OCI-M2 (cell line): Measurements from ENCODE around the gene SMIM13.
"Not testable (repeated sequence)": the region's sequence is repeated elsewhere in the genome, so short reads cannot be mapped to it uniquely, and the experiment has no call there.

Experiments used
- DNase-seq: peaks from one replicate; lab custom pipeline; 2025; ENCODE audit not compliant: unreplicated experiment; lab: John Stamatoyannopoulos, UW

Gene SMIM13

DNA sequence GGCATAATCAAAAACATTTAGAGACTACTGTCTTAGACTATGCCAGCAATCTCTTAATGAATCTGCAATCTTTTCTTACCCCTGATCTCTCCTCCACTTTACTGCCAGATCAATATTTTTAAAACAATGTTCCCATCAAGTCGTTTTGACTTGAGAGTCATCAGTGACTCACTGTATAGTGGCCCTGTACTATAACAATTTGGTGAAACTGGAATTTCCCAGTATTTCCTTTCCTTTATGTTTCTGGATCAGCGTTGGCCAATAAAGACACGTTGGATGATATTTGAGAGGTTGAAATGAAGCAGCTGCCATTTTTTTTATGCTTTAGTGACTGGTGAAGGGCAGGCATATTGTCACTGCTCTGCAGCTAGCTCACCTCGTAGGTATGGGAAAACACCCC, 10.1 kb upstream of the SMIM13 start:
- no peak for DNase-seq

DNA sequence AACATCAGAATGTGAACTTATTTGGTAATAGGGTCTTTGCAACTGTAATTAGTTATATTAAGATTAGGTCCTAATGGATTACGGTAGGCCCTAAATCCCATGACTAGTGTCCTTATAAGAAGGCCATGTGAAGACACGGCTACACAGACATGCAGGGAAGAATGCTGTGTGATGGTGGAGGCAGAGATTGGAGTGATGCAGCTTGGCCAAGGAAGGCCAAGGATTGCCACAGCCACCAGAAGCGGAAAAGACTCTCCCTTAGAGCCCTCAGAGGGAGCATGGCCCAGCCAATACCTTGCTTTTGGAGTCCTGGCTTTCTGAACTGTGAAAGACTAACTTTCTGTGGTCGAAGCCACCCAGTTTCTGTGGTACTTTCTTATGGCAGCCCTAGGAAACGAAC, 9.7 kb upstream of the SMIM13 start:
- DNase-seq: no peak

DNA sequence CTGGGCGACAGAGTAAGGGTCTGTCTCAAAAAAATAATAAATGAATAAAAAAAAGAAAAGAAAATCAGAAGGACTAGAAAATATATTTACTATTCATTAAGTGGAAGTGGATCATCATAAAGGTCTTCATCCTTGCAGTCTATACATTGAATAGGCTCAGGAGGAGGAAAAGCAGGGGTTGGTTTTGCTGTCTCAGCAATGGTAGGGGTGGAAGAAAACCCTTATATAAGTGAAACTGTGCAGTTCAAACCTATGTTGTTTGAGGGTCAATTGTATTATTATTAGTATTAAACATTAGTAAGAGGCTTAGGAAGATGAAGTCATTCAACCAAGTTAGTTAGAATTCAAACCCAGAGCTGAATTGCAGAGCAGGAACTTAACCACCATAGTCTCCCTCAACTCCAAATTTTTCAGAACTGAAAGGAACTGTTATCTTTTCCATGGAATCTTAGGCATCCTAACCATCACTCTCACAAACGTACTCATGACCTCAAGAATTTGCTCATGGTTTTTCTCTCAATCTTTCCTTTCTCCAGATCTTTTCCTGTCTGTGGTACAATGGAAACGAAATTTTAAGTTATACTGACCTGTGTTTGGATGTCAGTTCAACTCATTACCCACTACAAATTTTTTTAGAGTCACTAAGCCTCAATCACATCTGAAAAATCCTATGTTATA, 7.7 kb upstream of the SMIM13 start:
- DNase-seq: no peak

DNA sequence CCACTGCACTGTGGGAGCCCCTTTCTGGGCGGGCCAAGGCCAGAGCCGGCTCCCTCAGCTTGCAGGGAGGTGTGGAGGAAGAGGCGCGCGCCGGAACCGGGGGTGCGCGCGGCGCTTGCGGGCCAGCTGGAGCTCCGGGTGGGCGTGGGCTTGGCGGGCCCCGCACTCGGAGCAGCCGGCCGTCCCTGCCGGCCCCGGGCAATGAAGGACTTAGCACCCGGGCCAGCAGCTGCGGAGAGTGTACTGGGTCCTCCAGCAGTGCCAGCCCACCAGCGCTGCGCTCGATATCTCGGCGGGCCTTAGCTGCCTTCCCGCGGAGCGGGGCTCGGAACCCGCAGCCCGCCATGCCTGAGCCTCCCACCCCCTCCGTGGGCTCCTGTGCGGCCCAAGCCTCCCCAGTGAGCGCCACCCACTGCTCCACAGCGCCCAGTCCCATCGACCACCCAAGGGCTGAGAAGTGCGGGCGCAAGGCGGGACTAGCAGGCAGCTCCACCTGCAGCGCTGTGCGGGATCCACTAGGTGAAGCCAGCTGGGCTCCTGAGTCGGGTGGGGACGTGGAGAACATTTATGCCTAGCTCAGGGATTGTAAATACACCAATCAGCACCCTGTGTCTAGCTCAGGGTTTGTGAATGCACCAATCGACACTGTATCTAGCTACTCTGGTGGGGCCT, 6.4 kb upstream of the SMIM13 start:
- not testable (repeated sequence) for DNase-seq

DNA sequence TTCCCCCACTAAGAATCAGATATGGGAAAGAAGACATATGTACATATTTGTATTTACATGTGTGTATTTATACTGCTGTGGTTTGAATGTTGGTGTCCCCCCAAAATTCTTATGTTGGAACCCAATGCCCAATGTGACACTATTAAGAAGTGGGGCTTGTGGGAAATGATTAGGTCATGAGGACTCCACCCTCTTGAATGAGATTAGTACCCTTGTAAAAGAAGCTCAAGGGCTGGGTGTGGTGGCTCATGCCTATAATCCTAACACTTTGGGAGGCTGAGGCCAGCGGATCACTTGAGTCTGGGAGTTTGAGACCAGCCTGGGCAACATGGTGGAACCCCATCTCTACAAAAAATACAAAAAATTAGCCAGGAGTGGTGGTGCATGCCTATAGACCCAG, 3.9 kb upstream of the SMIM13 start:
- no peak for DNase-seq

DNA sequence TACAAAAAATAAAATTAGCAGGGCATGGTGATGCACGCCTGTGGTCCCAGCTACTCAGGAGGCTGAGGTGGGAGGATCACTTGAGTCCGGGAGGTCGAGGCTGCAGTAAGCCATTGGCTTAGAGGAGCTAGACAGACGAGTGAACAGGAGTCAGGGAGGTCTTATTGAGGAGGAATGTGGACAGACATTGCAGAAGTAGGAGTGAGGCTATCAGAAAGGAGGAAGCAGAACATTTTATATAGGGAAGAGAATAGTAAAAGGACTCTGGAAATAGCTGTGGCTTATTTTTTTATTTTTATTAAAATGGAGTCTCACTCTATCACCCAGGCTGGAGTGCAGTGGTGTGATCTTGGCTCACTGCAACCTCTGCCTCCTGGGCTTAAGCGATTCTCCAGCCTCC, 2.5 kb upstream of the SMIM13 start:
- DNase-seq: not testable (repeated sequence)

DNA sequence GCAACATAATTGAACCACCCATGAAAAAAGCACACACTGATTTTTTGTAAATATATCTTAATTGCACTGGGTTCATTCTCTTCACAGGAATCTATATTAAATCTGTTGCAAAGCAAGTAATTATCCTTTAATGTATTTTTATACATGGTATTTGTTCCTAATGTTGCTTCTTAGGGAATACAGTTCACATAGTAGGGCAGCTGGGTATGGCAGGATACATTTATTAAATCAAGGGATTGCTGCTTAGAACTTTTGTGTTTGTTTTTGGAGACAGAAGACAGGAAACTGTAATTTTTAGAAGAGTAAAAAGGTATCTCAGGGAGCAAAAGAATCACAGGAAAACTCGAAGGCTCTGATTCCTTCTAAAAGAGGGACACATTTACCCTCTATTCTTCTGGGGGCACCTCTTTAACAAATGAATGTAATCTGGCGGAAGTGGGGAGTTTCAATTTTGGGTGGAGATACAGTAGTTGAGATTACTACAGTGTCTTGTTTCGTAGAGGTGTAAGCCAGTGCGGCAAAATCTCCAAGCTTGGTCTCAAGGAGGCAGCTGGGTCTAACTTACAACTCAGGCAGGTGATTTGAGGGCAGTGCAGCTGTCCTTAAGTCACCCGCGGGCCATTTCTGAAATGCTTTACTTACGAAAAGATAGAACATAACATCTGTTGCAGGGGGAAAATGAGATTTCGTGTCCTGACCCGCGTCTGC, 812 bp upstream of the SMIM13 start:
- no peak for DNase-seq

DNA sequence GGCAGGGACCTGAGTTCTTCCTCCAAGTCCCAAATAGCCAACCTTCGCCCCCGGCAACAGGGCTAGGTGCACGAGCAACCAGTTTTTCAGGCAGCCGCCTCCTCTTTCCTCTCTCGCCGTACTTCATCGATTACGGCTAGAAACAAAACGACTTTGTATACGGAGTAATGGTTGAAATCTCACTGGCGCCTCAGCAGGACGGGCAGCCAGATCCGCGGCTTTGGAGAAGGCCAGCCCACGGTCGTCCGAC, 333 bp upstream of the SMIM13 start:
- no peak for DNase-seq

DNA sequence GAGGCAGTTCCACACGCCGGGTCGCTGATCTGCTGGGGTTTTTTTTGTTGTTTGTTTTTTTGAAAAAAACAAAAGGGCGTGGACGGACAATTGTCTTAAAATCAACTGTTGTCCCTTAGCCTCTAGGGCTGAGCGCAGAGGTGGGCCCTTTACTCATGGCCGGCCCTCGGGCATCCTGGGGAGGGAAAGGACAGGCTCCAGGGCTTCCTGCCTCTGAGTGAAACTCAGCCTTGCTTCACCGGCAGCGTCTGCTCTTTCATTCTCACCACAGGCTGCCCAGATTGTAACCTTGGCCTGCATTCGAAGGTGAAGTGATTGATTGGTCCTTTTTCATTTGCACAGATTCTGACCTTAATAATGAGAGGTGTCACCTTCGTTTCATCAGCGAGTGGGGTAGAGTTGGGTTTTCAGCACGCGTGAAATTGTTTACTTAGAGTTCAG, 797 bp downstream of the SMIM13 start:
- DNase-seq: no peak

DNA sequence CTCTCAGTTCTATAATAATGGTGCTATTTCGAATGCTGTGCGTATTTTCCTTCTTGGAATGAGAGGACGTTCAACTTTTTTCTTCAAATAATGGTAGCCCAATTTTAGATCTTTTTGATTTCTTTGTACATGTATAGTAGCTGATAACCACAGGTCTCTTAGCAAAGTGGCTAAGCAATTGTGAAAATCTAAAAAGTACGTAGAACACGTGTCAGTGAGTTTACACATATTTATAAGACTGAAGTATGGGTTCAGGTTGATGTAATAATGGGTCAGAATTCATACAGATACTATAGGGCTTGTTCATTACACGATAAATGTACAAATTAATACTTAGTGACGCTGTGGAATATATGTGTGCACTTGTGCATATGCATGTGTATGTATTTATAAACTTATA, 1.3 kb downstream of the SMIM13 start:
- no peak for DNase-seq

DNA sequence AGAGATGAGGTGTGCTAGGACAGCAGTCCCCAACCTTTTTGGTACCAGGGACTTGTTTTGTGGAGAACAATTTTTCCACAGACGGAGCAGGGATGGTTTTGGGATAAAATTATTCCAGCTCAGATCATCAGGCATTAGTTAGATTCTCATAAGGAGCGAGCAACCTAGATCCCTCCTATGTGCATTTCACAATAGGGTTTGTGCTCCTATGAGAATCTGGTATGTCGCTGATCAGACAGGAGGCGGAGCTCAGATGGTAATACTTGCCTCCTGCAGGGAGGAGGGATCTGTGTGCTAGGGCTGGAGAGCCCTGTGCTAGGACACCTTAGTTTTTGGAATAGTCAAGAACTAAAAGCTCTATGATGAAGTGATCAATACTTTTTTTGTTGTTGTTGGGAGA, 2.5 kb downstream of the SMIM13 start:
- DNase-seq: no peak

DNA sequence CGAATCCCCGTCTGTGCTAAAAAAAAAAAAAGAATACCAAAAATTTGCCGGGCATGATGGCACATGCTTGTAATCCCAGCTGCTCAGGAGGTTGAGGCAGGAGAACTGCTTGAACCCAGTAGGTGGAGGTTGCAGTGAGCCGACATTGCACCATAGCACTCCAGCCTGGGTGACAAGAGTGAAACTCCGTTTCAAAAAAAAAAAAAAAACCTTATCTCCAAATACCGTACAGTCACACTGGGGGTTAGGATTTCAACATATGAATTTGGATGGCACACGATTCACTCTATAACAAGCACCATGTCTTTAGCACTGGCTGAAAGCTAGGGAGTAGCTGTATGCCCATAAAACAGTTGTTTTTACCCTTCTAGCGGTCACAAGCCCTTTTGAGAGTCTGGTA, 3.8 kb downstream of the SMIM13 start:
- DNase-seq: no peak

DNA sequence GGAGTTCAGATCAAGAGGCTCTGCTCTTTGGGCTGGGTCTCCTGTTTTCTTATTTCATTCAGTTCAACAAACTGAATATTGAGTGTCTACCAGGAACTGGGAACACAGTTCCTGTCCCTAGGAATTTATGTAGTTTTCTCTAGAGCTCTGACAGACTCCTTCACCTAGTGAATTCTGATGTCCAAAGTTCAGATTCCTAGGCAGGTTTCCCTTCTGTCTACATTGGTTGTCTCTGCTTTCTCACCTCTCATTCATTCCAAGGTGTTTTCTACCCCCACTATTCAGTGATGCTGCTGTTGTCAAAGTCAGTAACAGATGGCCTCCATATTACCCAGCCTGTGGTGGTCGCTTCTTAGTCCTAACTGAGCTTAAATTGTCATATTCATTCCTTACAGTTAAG, 4.4 kb downstream of the SMIM13 start:
- DNase-seq: no peak

DNA sequence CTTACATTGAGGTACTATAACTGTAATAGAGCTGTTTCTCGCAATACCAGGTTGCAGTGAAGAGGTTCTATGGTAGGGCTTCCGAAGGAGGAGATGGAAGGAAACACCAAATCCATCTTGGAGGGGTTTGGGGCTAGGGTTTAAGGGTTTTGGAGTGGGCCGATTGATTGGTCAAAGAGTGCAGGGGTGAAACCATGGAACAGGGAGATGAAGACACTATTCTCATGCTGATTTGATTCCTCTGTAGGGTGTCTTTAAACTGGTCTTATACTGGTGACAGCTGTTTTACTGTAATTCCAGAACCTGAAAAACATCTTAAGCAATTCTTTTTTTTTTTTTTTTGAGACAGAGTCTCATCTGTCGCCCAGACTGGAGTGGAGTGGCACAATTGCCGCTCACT, 7.8 kb downstream of the SMIM13 start:
- no peak for DNase-seq

DNA sequence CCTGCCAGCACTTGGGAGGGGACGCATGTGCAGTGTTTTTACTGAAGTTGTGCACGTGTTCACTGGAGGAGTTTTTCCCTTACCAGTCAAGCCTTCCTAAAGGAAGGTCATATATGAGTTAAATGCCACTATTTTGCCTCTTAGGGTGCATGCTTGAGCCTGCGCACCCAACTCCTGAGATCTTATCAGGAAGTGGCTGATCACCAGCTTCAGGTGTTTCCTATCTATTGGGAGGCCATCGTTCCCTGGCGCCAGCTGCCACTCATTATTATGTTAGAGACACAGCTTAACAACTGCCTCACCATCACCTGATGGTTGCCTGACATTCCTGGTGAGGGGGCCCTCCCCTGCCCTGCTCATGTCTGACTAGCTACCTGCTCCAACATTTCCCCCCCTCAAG, 9.4 kb downstream of the SMIM13 start:
- DNase-seq: no peak

DNA sequence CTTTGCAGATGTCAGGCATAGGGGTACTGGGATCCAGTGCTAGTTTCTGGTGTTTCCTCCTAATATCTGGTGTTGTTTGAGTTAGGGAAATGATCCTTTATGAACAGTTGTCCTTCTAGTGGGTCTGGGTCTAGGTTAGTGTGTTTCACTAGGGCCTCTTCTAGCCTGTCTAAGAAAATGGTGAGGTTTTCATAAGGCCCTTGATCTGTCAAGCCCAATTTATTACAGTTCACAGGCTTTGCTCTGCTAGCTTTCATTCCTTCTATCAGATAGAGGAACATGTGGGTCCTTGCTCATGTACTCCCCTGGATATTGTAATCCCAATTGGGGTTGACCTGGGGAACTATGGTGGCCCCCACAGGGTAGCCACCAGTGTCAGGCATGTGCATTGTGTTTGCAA, 15.1 kb downstream of the SMIM13 start:
- no peak for DNase-seq

DNA sequence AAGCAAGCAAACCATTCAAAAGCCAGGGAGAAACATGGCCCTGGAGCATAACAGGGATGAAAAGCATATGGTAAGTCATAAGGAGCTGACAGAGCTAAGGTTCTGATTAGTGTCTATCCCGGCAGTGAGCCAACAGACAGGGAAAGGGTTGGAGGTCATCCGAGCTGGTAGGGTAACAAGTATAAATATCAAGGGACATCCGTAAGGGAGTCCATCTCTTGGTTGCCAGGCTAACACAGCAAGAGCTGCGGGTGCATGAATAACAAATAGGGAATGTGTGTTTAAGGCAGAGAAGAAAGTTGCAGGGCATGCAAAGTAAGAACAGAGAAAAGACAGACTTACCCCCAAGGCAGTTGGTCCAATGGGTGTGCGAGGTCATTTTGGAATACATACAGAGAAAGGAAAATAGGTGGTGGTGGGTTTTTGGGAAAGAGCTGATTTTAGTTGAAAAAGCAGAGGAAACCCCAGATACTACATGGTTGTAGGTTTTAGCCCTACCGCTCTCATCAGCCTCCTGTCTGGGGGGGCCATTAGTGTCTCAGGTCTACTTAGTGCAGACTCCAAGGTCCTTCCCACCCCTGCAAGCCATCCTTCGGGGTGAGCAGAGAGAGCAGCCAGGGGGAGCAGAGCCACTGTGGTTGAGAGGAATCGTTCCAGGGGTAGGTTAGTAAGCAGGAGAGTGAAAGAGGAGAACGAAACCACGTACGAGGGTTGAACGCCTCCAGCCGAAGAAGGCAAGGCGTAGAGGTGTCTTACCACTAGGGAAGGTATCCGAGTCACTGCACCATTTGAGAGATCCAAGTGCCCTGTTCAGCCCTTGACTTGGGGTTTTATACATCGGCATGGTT, 17.5 kb downstream of the SMIM13 start, which contains the start of gene ERVFRD-1:
TSS of gene ERVFRD-1 (minus strand) at position 805 of the 848 bp plus-strand sequence. CDS start 6,415 bp downstream, outside the sequence.
- DNase-seq: no peak

DNA sequence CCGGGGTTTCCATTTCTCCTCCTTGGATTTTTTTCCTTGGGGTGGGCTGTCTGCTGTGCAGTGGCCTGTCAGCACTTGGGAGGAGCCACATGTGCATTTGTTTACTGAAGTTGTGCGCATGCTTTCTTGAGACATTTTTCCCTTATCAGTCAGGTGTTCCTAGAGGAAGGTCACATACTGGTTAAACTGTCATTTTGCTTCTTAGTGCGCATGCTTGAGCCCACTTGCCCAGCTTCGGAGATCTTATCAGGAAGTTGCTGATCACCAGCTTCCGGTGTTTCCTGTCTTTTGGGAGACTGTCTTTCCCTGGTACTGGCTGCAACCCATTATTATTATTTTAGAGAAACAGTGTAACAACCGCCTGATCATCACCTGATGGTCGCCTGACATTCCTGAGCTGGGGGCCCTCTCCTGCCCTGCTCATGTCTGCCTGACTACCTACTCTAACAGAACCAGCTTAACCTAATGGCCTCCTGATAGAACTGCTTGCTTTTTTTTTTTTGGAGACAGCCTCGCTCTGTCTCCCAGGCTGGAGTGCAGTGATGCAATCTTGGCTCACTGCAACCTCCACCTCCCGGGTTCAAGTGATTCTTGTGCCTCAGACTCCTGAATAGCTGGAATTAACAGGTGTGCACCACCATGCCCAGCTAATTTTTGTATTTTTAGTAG, 18.3 kb downstream of the SMIM13 start:
- no peak for DNase-seq

DNA sequence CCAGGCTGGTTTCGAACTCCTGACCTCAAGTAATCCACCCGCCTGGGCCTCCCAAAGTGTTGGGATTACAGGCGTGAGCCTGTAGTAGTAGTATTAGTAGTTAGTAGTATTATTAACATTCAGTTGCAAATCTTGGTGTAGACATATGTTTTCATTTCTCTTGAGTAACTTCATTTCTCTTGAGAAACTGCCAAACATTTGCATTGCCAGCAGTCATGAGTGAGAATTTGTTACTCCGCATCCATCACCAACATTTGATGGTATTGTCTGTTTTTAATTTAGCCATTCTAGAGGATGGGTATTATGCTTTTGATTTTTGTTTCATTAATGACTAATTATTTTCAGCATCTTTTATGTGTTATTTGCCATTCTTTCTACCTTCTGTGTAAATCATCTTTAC, 19.4 kb downstream of the SMIM13 start:
- DNase-seq: no peak

DNA sequence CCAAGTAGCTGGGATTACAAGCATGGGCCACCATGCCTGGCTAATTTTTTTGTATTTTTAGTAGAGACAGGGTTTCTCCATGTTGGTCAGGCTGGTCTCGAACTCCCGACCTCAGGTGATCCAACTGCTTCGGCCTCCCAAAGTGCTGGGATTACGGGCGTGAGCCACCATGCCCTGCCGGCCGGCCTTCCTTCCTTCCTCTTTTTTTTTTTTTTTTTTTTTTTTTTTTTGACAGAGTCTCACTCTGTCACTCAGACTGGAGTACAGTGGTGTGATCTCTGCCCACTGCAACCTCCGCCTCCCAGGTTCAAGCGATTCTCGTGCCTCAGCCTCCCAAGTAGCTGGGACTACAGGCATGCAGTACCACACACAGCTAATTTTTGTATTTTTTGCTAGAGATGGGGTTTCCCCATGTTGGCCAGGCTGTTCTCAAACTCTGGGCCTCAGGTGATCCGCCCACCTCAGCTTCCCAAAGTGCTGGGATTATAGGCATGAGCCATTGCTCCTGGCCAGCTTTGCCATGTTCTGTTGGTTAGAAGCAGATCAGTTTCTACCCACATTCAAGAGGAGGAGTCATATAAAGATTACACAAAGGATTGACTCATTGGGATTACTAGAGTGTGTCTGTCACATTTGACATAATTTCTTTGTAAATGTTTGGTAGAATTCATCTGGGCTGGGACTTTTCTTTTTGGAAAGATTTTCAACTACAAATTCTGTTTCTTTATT, 22.3 kb downstream of the SMIM13 start:
- DNase-seq: not testable (repeated sequence)
